Adrenal gland (tissue), 19 donors: Measurements from ENCODE around the gene ALDH5A1. TPM values are rescaled to one million over a fixed set of nuclear protein-coding genes. Genes with fewer than 3 reads are reported as not detected.
A peak's percentile ranks its signal among the peaks of the same experiment; 100 is the strongest.

Experiments
- DNase-seq, 7 donors: peaks; one replicate each; pipeline ENCODE4 v3.0.0-alpha.2; 2019 to 2020
- H3K27ac ChIP-seq, 5 donors: fragments of 200-600 bp; sonication (generic) in 4 of 5; 1 replicate in 3 of 5; 2 replicates in 2 of 5; pipeline versions ENCODE4 v1.5.1 to v1.8.0; 2016 to 2020; ENCODE audit warnings: mild to moderate bottlenecking in 1 of 5
- H3K27me3 ChIP-seq: fragments of 200-600 bp; 2 replicates; pipeline ENCODE4 v1.8.0; 2021
- H3K36me3 ChIP-seq, 2 donors: fragments of 200-600 bp; replicated peaks in 1 of 2; 1 replicate in 1 of 2; 2 replicates in 1 of 2; pipeline versions ENCODE4 v1.5.1 to v1.8.0; 2018 to 2022
- H3K4me1 ChIP-seq, 2 donors: fragments of 200-600 bp; replicated peaks in 1 of 2; 1 replicate in 1 of 2; 2 replicates in 1 of 2; pipeline versions ENCODE4 v1.5.1 to v1.8.0; 2018 to 2021
- H3K4me3 ChIP-seq, 4 donors: fragments of 200-600 bp; sonication (generic) in 3 of 4; one replicate each; pipeline ENCODE4 v1.5.1; 2016 to 2018
- H3K9me3 ChIP-seq, 3 donors: fragments of 200-600 bp; sonication (generic) in 1 of 3; replicated peaks in 1 of 3; 1 replicate in 2 of 3; 2 replicates in 1 of 3; pipeline versions ENCODE4 v1.5.1 to v1.8.0; 2016 to 2021
- POLR2A ChIP-seq, 2 donors: fragments of 450-650 bp; IDR thresholded peaks; one replicate each; pipeline ENCODE4 v1.6.1; 2017; ENCODE audit warnings: antibody characterized with exemption in 2 of 2, mild to moderate bottlenecking in 2 of 2, moderate library complexity in 1 of 2
- WGBS, 4 donors: extraction: QIAGEN DNeasy Blood & Tissue Kit in 2 of 4; methylation state at CpG; one replicate each; pipeline versions ENCODE4 v1.1.5 to v1.1.7; 2013 to 2017; 5-methylcytosine and 5-hydroxymethylcytosine counted together
- intact Hi-C, 2 donors: fragments of 100-400 bp; cut with DNase I; formaldehyde crosslinking; loops; one replicate each; pipeline versions ENCODE4 v1.14.1 to v1.15.0; 2022 to 2023
- long read RNA-seq, 10 donors: library from polyadenylated mRNA in 3 of 10; unstranded in 2 of 10; stranded (forward) in 1 of 10; transcript quantifications; one replicate each; pipeline ENCODE4 v2.0.0 and lab custom pipeline, GENCODE V29; 2021 to 2026
- polyA plus RNA-seq, 3 donors: library from polyadenylated mRNA; stranded (reverse); fragments of 200-250 nt in 2 of 3; fragments of 350-450 nt in 1 of 3; fragmentation: Illumina TruSeq in 1 of 3; extraction: RNeasy Lipid Tissue Mini Kit (QIAGEN cat#74804) in 1 of 3; gene quantifications; one replicate each; pipeline ENCODE4 v1.2.3, GENCODE V29; 2013 to 2014
- total RNA-seq, 9 donors: library from RNA; depleted of rRNA in 4 of 9; stranded (reverse); fragments of >200 nt in 4 of 9; fragments of 120-200 nt in 1 of 9; fragmentation: NEBNext Ultra II Directional in 1 of 9; extraction: Animal tissue kit (Norgen Biotek cat#: 25700) in 1 of 9; gene quantifications; one replicate each; pipeline versions ENCODE4 v1.1.0 to v1.2.4, GENCODE V29; 2013 to 2023
- TF ChIP-seq, protein P1 (sequence below), 6 experiments: fragments of 450-650 bp in 4 of 6; fragments of 200-600 bp in 2 of 6; sonication (generic) in 1 of 6; IDR thresholded peaks; 1 replicate in 5 of 6; 2 replicates in 1 of 6; pipeline versions ENCODE4 v1.5.1 to v1.8.0; 2016 to 2021; ENCODE audit warnings: antibody characterized with exemption in 6 of 6, mild to moderate bottlenecking in 2 of 6, moderate library complexity in 1 of 6
- donor health status: healthy with polysubstance abuse.
- donor health status: Bipolar disorder and iron deficiency.
- donor health status: DM: yes; HTN: yes; CAD: no.
- donor health status: DM: no; HTN: no; CAD: no.
- donor health status: DM: no; HTN: no; CAD: no.
- donor health status: DM: yes; HTN: yes; CAD: no.

The ALDH5A1 gene
- total RNA-seq: 10 to 100 TPM in 5 of 9 donors, 1 to 10 TPM in 4; 6.6 to 23.1 (median 11.2) TPM
- polyA plus RNA-seq: 10 to 100 TPM in 1 of 3 donors, 1 to 10 TPM in 2; 3.2 to 14.2 (median 4.7) TPM
- long read RNA-seq, donor 1, full-length matches to known transcripts: 7 of 7 reads
- long read RNA-seq, donor 1, partial matches to known transcripts: 0 of 7 reads
- long read RNA-seq, donor 1, other reads (novel, unspliced or antisense): 0 of 7 reads
- long read RNA-seq, donor 2, full-length matches to known transcripts: 3 of 3 reads
- long read RNA-seq, donor 2, partial matches to known transcripts: 0 of 3 reads
- long read RNA-seq, donor 2, other reads (novel, unspliced or antisense): 0 of 3 reads
- long read RNA-seq, donor 3, full-length matches to known transcripts: 1 of 1 reads
- long read RNA-seq, donor 3, partial matches to known transcripts: 0 of 1 reads
- long read RNA-seq, donor 3, other reads (novel, unspliced or antisense): 0 of 1 reads
- long read RNA-seq, donor 4, full-length matches to known transcripts: 8 of 9 reads
- long read RNA-seq, donor 4, partial matches to known transcripts: 0 of 9 reads
- long read RNA-seq, donor 4, other reads (novel, unspliced or antisense): 1 of 9 reads
- long read RNA-seq, donor 5, full-length matches to known transcripts: 32 of 41 reads
- long read RNA-seq, donor 5, partial matches to known transcripts: 4 of 41 reads
- long read RNA-seq, donor 5, other reads (novel, unspliced or antisense): 5 of 41 reads
- long read RNA-seq, donor 6: 0 reads
- long read RNA-seq, donor 7: 0 reads
- long read RNA-seq, donor 8, full-length matches to known transcripts: 7 of 7 reads
- long read RNA-seq, donor 8, partial matches to known transcripts: 0 of 7 reads
- long read RNA-seq, donor 8, other reads (novel, unspliced or antisense): 0 of 7 reads
- long read RNA-seq, donor 9, full-length matches to known transcripts: 2 of 2 reads
- long read RNA-seq, donor 9, partial matches to known transcripts: 0 of 2 reads
- long read RNA-seq, donor 9, other reads (novel, unspliced or antisense): 0 of 2 reads
- long read RNA-seq, donor 10, full-length matches to known transcripts: 2 of 2 reads
- long read RNA-seq, donor 10, partial matches to known transcripts: 0 of 2 reads
- long read RNA-seq, donor 10, other reads (novel, unspliced or antisense): 0 of 2 reads

DNA sequence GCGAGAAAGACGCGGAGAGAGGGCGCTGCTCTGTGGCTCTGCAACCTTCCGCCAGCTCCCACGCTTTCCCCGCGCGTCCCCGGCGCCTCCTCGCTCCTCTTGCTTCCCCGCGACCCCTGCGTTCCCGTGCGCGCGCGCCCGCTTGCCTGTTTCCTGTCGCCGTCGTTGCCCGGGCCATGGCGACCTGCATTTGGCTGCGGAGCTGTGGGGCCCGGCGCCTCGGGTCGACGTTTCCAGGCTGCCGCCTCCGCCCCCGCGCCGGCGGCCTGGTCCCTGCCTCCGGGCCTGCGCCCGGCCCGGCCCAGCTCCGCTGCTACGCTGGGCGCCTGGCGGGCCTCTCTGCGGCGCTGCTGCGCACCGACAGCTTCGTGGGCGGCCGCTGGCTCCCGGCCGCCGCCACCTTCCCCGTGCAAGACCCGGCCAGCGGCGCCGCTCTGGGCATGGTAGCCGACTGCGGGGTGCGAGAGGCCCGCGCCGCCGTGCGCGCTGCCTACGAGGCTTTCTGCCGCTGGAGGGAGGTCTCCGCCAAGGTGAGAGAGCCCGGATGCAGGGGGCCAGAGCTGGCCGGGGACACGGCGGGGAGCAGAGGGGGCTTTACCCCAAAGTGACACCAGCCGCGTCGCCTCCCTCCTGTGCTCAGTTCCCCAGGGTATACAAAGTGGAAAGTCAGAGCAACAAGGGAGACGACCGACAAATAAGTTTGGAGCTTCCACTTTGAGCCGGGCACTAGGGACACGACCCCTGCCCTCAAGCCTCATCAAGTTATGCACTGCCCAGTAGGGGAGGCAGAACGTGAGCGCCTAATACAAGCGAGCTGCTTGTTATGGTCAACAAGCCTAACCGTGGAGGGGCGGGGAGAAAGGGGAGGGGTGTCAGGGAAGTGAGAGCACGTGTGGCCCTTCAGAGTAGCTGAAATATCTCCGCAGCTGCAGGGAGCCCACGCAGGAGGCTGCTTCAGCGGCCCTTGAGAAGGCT is at the start of gene ALDH5A1:
Gene ALDH5A1 (plus strand): TSS at position 149 of the 975 bp plus-strand sequence. CDS start 28 bp downstream, at position 177.
- 0 to 1% (median 1%) methylated on average over 13 to 93 of the region's 93 CpGs for WGBS, 4 donors
- peak; percentile 60 to 75 (median 67) for DNase-seq
- peak in 1 of 2 donors; percentile 32 for TF ChIP-seq POLR2A (IDR thresholded peaks at IDR 0.05)
- TF ChIP-seq, protein P1, sequence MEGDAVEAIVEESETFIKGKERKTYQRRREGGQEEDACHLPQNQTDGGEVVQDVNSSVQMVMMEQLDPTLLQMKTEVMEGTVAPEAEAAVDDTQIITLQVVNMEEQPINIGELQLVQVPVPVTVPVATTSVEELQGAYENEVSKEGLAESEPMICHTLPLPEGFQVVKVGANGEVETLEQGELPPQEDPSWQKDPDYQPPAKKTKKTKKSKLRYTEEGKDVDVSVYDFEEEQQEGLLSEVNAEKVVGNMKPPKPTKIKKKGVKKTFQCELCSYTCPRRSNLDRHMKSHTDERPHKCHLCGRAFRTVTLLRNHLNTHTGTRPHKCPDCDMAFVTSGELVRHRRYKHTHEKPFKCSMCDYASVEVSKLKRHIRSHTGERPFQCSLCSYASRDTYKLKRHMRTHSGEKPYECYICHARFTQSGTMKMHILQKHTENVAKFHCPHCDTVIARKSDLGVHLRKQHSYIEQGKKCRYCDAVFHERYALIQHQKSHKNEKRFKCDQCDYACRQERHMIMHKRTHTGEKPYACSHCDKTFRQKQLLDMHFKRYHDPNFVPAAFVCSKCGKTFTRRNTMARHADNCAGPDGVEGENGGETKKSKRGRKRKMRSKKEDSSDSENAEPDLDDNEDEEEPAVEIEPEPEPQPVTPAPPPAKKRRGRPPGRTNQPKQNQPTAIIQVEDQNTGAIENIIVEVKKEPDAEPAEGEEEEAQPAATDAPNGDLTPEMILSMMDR (IDR thresholded peaks at IDR 0.05): no peak

DNA sequence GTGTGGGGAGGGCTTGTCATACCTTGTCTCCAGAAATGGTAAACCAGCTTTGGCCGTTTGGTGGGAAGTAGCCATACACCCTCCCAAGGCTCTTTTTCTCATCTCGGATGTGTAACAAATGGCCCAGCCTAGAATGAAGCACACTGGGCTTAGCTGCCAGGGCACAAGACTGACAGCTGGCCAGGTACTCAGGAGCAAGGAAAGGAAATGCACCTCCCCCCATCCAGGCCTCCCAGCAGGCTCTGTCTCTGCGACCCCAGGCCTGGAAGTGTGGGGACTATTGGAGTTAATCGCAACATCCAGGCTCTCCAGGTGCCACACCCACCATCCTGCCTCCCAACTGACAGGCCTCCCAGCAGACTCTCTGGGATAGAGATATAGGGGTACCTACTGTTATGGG is 49.1 kb upstream of the ALDH5A1 start:
- Histone ChIP-seq H3K4me3 (no peak overlapping the region), H3K27me3 (no peaks in the 10 kb centered on the region), H3K9me3 (no peaks in the 10 kb centered on the region), H3K4me1 (no peaks in the 10 kb centered on the region), H3K27ac (no peak overlapping the region), H3K36me3 (no peaks in the 10 kb centered on the region)
- 64 to 100% (median 69%) methylated on average over 1 to 4 of the region's 4 CpGs for WGBS, 4 donors
- intact Hi-C loops: no loop called here
- DNase-seq: no peak
- TF ChIP-seq, protein P1 (IDR thresholded peaks at IDR 0.05): no peak
- TF ChIP-seq POLR2A (IDR thresholded peaks at IDR 0.05): no peak

More for the DNA sequence above, at the start of gene ALDH5A1:
- intact Hi-C loops: no loop called here
- Histone ChIP-seq H3K36me3 (no peaks in the 10 kb centered on the region), H3K4me1 (peaks cover 0 to 6% of the 10 kb centered on the region in 2 donors), H3K27me3 (no peaks in the 10 kb centered on the region), H3K4me3 (peak within 1 kb of the TSS; percentile 5 to 79 (median 44)), H3K27ac (peak within 1 kb of the TSS in 3 of 5 donors; percentile 52 to 64 (median 63)), H3K9me3 (no peaks in the 10 kb centered on the region)

DNA sequence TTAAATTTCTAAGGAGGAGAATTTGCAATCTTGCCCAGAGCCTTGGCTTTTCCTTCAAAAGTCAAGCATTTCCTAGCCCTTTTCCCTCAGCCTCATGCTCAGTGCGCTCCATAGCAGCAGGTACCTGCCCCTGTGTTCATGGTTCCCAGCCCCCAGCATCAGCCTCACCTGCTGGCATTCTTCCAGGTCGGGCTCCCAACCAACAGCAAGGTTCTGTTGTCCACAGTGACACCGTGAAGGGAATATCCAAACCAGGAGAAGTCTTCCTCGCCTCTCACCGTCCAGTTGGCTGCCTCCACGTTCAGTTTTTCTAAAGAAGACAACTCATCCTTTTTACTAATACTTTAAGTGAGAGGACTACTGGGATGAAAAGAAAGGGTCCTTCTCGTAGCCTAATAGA is 48.1 kb upstream of the ALDH5A1 start:
- Histone ChIP-seq H3K4me3 (no peak overlapping the region), H3K36me3 (no peaks in the 10 kb centered on the region), H3K27me3 (no peaks in the 10 kb centered on the region), H3K27ac (no peak overlapping the region), H3K9me3 (no peaks in the 10 kb centered on the region), H3K4me1 (no peaks in the 10 kb centered on the region)
- WGBS, 4 donors: 81 to 90% (median 87%) methylated on average over 7 of the region's 7 CpGs
- intact Hi-C loops: no loop called here
- DNase-seq: no peak
- no peak for TF ChIP-seq POLR2A (IDR thresholded peaks at IDR 0.05)
- TF ChIP-seq, protein P1 (IDR thresholded peaks at IDR 0.05): no peak
